Mucosa of stomach (tissue), 1 donor: ENCODE results near the gene RAD51D.

Source experiments
- H3K27me3 ChIP-seq: one replicate; pipeline ENCODE4 v1.7.0; 2013; ENCODE audit warnings: mild to moderate bottlenecking, low read length; ENCODE audit not compliant: control insufficient read depth, insufficient read depth
- H3K36me3 ChIP-seq: one replicate; pipeline ENCODE4 v1.7.0; 2013; ENCODE audit warnings: low read length; ENCODE audit not compliant: control insufficient read depth, insufficient read depth
- H3K4me1 ChIP-seq: one replicate; pipeline ENCODE4 v1.7.0; 2013; ENCODE audit warnings: mild to moderate bottlenecking, low read length; ENCODE audit not compliant: control insufficient read depth, insufficient read depth
- H3K4me3 ChIP-seq: one replicate; pipeline ENCODE4 v1.7.0; 2013; ENCODE audit warnings: low read length
- H3K9ac ChIP-seq: one replicate; pipeline ENCODE4 v1.7.0; 2013; ENCODE audit warnings: mild to moderate bottlenecking, low read length, moderate library complexity
- H3K9me3 ChIP-seq: one replicate; pipeline ENCODE4 v1.7.0; 2013; ENCODE audit warnings: mild to moderate bottlenecking, low read length, moderate library complexity; ENCODE audit not compliant: control insufficient read depth
- donor health status: Pancreatic carcinoma.

Gene RAD51D

GRCh38 chr17:35119370-35120165 lies at the start of gene RAD51D:
Gene RAD51D (minus strand): TSS chr17:35119860. CDS start chr17:35119613, 247 bp downstream.
- Histone ChIP-seq H3K9ac (peak within 1 kb of the TSS; percentile 93), H3K27me3 (no peaks in the 10 kb centered on the region), H3K4me1 (peaks cover 17% of the 10 kb centered on the region), H3K36me3 (no peaks in the 10 kb centered on the region), H3K9me3 (no peaks in the 10 kb centered on the region), H3K4me3 (peak within 1 kb of the TSS; percentile 84)

- Histone ChIP-seq H3K36me3 (no peaks in the 10 kb centered on the region), H3K4me3 (no peak overlapping the region), H3K4me1 (no peaks in the 10 kb centered on the region), H3K9ac (no peak overlapping the region), H3K27me3 (peaks cover 5% of the 10 kb centered on the region), H3K9me3 (no peaks in the 10 kb centered on the region)
Measured at GRCh38 chr17:35167666-35168065, 48.0 kb upstream of the RAD51D start.

- H3K27me3 ChIP-seq: peaks cover 5% of the 10 kb centered on the region
- H3K4me3 ChIP-seq: no peak overlapping the region
- H3K36me3 ChIP-seq: no peaks in the 10 kb centered on the region
- no peaks in the 10 kb centered on the region for H3K4me1 ChIP-seq
- H3K9ac ChIP-seq: no peak overlapping the region
- no peaks in the 10 kb centered on the region for H3K9me3 ChIP-seq
Measured at GRCh38 chr17:35167046-35167445, 47.4 kb upstream of the RAD51D start.

- Histone ChIP-seq H3K9ac (no peak overlapping the region), H3K27me3 (peaks cover 5% of the 10 kb centered on the region), H3K9me3 (no peaks in the 10 kb centered on the region), H3K4me3 (no peak overlapping the region), H3K36me3 (no peaks in the 10 kb centered on the region), H3K4me1 (no peaks in the 10 kb centered on the region)
Measured at GRCh38 chr17:35166526-35166925, 46.9 kb upstream of the RAD51D start.

GRCh38 chr17:35164716-35165115 lies 45.1 kb upstream of the RAD51D start:
- Histone ChIP-seq H3K27me3 (peaks cover 5% of the 10 kb centered on the region), H3K4me3 (no peak overlapping the region), H3K9ac (no peak overlapping the region), H3K9me3 (no peaks in the 10 kb centered on the region), H3K4me1 (no peaks in the 10 kb centered on the region), H3K36me3 (no peaks in the 10 kb centered on the region)

- no peaks in the 10 kb centered on the region for H3K9me3 ChIP-seq
- H3K27me3 ChIP-seq: peaks cover 5% of the 10 kb centered on the region
- no peaks in the 10 kb centered on the region for H3K36me3 ChIP-seq
- H3K4me3 ChIP-seq: no peak overlapping the region
- H3K4me1 ChIP-seq: no peaks in the 10 kb centered on the region
- no peak overlapping the region for H3K9ac ChIP-seq
Measured at GRCh38 chr17:35163886-35164285, 44.2 kb upstream of the RAD51D start.

- peaks cover 5% of the 10 kb centered on the region for H3K27me3 ChIP-seq
- H3K4me3 ChIP-seq: no peak overlapping the region
- no peaks in the 10 kb centered on the region for H3K4me1 ChIP-seq
- H3K9me3 ChIP-seq: no peaks in the 10 kb centered on the region
- H3K9ac ChIP-seq: no peak overlapping the region
- H3K36me3 ChIP-seq: no peaks in the 10 kb centered on the region
Measured at GRCh38 chr17:35162755-35163154, 43.1 kb upstream of the RAD51D start.

GRCh38 chr17:35161281-35161761 lies 41.7 kb upstream of the RAD51D start:
- Histone ChIP-seq H3K4me3 (no peak overlapping the region), H3K9ac (no peak overlapping the region), H3K9me3 (no peaks in the 10 kb centered on the region), H3K36me3 (no peaks in the 10 kb centered on the region), H3K4me1 (no peaks in the 10 kb centered on the region), H3K27me3 (peaks cover 1% of the 10 kb centered on the region)

- Histone ChIP-seq H3K9ac (no peak overlapping the region), H3K4me1 (no peaks in the 10 kb centered on the region), H3K36me3 (no peaks in the 10 kb centered on the region), H3K27me3 (no peaks in the 10 kb centered on the region), H3K4me3 (no peak overlapping the region), H3K9me3 (no peaks in the 10 kb centered on the region)
Measured at GRCh38 chr17:35160354-35161201, 40.9 kb upstream of the RAD51D start.

- Histone ChIP-seq H3K9me3 (no peaks in the 10 kb centered on the region), H3K36me3 (no peaks in the 10 kb centered on the region)
Measured at GRCh38 chr17:35159940-35160339, 40.3 kb upstream of the RAD51D start.

GRCh38 chr17:35155246-35155645 lies 35.6 kb upstream of the RAD51D start:
- Histone ChIP-seq H3K36me3 (no peaks in the 10 kb centered on the region), H3K9me3 (no peaks in the 10 kb centered on the region), H3K4me1 (no peaks in the 10 kb centered on the region)

More at GRCh38 chr17:35159940-35160339, 40.3 kb upstream of the RAD51D start:
- Histone ChIP-seq H3K4me1 (no peaks in the 10 kb centered on the region), H3K4me3 (no peak overlapping the region), H3K27me3 (no peaks in the 10 kb centered on the region), H3K9ac (no peak overlapping the region)

More at GRCh38 chr17:35155246-35155645, 35.6 kb upstream of the RAD51D start:
- Histone ChIP-seq H3K9ac (no peak overlapping the region), H3K27me3 (no peaks in the 10 kb centered on the region), H3K4me3 (no peak overlapping the region)
